Epithelial cell of proximal tubule (primary cell): ENCODE measurements around the gene HMGCS2. TPM values are rescaled to one million over a fixed set of nuclear protein-coding genes. Genes with fewer than 3 reads are reported as not detected.

Experiments used
- DNase-seq: peaks from one replicate; pipeline ENCODE4 v3.0.0-alpha.2; 2011; ENCODE audit warnings: low read depth
- H3K4me3 ChIP-seq: 2 replicates; pipeline ENCODE4 v1.5.1; 2011; ENCODE audit warnings: low read depth, mild to moderate bottlenecking, low read length
- CTCF ChIP-seq: conservative IDR thresholded peaks from 2 replicates; pipeline ENCODE4 v1.5.1; 2012; ENCODE audit warnings: low read depth, mild to moderate bottlenecking, low read length
- total RNA-seq: library from RNA; depleted of rRNA; stranded (reverse); fragments of >200 nt; gene quantifications from 2 replicates; pipeline ENCODE4 v1.2.3, GENCODE V29; 2015

HMGCS2 gene
- total RNA-seq, 1 donor from 2014 or later = not detected

GRCh38 chr1:119724611-119725218 is 44.0 kb downstream of the HMGCS2 start:
- DNase-seq = no peak
- no peak overlapping the region for H3K4me3 ChIP-seq
- TF ChIP-seq CTCF = no peak

GRCh38 chr1:119721896-119722295 is 46.8 kb downstream of the HMGCS2 start:
- DNase-seq = no peak

DNA sequence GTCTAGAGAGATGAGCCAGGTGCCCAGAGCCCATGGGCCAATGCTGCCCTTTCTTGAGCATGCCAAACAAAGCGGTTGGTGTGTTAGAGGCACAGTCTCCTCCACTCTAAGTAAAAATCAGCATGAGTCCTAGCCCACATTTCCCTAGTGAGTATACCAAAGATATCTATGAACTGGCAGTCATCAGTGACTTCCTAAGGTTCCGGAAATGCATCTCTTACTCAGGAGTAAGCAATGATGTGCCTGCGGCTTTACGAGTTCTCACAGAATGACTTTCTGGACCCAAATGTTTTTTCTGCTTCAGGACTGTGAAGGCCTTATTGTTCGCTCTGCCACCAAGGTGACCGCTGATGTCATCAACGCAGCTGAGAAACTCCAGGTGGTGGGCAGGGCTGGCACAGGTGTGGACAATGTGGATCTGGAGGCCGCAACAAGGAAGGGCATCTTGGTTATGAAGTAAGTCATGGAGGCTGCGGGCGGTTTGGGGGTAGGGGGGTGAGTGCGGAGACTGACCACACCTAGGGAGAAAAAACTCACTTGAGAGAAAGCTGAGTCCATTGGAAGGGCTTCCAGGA is 47.8 kb downstream of the HMGCS2 start:
- DNase-seq = no peak
- H3K4me3 ChIP-seq = no peak overlapping the region
- no peak for TF ChIP-seq CTCF

More at GRCh38 chr1:119721896-119722295, 46.8 kb downstream of the HMGCS2 start:
- no peak overlapping the region for H3K4me3 ChIP-seq
- no peak for TF ChIP-seq CTCF

DNA sequence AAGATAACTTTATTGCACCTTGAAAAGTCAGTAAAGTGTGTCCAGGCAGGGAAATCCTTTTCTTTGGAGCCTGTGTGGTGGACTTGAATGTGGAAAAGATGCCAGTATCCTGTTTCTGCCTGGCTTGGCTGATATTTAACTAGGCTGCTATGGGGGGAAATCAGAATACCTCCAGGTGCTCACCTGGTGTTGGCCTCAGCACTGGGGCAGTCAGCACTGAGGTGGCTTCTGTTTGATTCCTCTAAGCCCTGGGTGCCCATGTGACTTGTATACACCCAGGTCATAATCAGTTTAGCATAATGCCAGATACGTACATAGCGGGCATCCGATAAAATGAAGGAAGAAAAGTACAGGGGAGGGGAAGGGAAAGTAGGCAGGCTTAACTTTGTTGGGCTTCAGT is 49.7 kb downstream of the HMGCS2 start:
- no peak for TF ChIP-seq CTCF
- no peak overlapping the region for H3K4me3 ChIP-seq
- no peak for DNase-seq

GRCh38 chr1:119718409-119718808 is 50.3 kb downstream of the HMGCS2 start:
- no peak for TF ChIP-seq CTCF
- DNase-seq = no peak
- H3K4me3 ChIP-seq = no peak overlapping the region

- no peak for DNase-seq
- no peak for TF ChIP-seq CTCF
- H3K4me3 ChIP-seq = no peak overlapping the region
Measured at GRCh38 chr1:119715542-119715941, 53.2 kb downstream of the HMGCS2 start.

- H3K4me3 ChIP-seq = no peak overlapping the region
- DNase-seq = no peak
- TF ChIP-seq CTCF = no peak
Measured at GRCh38 chr1:119714583-119714982, 54.1 kb downstream of the HMGCS2 start.
